Fibroblast of mammary gland (primary cell): ENCODE measurements around the gene CRYZ.

ENCODE experiments used
- DNase-seq: peaks from one replicate; pipeline ENCODE4 v3.0.0-alpha.2; 2010; ENCODE audit warnings: low read depth
- H3K4me3 ChIP-seq: 2 replicates; pipeline ENCODE4 v1.5.1; 2011; ENCODE audit warnings: low read depth, mild to moderate bottlenecking, low read length, moderate library complexity; ENCODE audit not compliant: control insufficient read depth
- TF ChIP-seq, protein P1 (sequence below): conservative IDR thresholded peaks from 2 replicates; pipeline ENCODE4 v1.5.1; 2011; ENCODE audit warnings: low read depth, low read length, inconsistent platforms; ENCODE audit not compliant: control insufficient read depth, insufficient read depth

The CRYZ gene

DNA sequence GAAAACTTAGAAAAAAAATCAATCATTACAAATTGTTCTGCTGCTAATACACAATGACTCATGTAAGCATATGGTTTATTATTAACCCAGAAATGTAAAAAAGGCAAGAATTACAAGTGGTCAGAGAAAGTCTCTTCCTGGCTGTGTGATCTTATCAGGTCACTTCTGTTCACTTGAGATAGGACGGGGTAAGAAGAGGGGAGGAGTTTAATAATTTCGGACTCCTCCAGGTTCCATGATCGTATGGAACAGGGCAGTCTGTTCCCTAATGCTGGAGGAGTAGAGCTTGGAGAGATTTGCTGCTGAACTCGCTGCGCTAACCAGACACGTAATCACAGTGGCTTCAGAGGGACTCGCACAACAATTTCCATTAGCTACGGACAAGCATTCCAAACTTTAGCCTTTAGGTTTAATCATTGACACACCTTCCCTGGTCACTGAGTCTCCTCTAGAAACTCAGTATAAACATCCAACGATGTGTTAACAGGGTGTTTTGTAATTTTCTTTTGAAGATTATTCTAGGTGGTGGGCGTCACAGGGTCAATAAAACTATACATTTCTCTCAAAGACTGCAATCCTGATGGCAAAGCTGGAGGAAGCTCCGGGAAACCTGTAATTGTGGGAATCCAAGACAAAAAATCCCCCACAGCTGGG is 1.3 kb downstream of the CRYZ start:
- DNase-seq, result peak; percentile 28
- H3K4me3 ChIP-seq, result peak overlapping the region; percentile 83
- TF ChIP-seq, protein P1, sequence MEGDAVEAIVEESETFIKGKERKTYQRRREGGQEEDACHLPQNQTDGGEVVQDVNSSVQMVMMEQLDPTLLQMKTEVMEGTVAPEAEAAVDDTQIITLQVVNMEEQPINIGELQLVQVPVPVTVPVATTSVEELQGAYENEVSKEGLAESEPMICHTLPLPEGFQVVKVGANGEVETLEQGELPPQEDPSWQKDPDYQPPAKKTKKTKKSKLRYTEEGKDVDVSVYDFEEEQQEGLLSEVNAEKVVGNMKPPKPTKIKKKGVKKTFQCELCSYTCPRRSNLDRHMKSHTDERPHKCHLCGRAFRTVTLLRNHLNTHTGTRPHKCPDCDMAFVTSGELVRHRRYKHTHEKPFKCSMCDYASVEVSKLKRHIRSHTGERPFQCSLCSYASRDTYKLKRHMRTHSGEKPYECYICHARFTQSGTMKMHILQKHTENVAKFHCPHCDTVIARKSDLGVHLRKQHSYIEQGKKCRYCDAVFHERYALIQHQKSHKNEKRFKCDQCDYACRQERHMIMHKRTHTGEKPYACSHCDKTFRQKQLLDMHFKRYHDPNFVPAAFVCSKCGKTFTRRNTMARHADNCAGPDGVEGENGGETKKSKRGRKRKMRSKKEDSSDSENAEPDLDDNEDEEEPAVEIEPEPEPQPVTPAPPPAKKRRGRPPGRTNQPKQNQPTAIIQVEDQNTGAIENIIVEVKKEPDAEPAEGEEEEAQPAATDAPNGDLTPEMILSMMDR, result no peak

DNA sequence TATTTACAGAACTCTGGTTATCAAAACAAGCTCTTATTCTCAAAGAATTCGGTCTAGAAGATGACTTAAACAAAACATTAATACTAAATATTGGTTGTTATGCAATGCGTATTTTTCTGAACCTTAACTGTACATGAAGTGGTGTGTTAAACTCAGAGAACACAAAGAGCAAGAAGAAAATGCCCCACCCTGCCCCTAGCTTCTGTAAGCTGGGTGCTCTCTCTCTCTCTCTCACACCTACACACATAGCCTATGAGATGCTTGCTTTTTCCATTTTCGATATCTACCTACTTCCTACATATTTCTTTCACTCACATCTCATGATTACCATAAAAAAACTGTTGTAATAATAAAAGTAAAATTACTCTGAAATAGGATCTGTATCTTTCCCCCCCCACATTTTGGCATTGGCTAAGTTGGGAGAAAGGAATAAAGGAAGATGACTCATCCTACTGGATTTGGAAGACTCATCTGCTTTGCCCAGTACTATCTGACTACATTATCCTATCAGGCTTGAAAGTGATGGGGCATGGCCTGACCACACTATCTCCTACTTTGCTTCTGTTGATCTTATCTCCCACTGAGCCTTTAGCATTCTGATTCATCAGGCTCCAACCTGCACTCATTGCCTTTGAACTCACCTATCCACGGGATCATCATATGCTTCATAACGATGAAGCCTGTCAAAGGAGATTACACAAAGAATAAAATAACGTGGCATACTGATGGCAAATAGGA is 2.9 kb downstream of the CRYZ start:
- peak; percentile 84 for DNase-seq
- no peak overlapping the region for H3K4me3 ChIP-seq
- TF ChIP-seq, protein P1, result no peak

DNA sequence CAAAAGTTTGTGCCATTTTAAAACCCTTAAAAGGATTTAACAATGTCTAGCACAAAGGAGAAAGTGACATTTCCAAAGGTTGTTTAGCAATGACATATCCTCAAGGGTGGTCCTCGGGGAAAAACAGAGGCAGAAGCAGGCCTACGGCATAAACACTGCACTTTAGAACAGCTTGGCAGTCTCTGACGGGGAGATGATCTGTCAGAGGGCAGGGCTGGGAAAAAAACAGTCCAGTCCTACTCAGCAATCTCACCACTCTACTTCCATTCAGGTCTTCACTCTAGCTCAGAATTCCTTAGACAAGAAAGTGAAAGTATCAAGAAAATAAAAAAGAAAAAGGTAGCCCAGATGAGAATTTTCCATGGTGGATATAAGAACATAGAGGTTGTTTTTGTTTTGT is 4.1 kb downstream of the CRYZ start:
- H3K4me3 ChIP-seq, result no peak overlapping the region
- DNase-seq, result peak; percentile 54
- TF ChIP-seq, protein P1, result no peak

DNA sequence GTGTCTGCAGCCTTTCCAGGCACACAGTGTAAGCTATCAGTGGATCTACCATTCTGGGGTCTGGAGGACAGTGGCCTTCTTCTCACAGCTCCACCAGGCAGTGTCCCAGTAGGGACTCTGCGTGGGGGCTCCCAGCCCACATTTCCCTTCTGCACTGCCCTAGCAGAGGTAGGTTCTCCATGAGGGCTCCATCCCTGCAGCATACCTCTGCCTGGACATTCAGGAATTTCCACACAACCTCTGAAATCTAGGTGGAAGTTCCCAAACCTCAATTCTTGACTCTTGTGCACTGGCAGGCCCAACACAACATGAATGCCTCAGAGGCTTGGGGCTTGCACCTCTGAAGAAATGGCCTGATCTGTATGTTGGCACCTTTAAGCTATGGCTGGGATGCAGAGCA is 6.8 kb downstream of the CRYZ start:
- TF ChIP-seq, protein P1, result no peak
- H3K4me3 ChIP-seq, result no peak overlapping the region
- DNase-seq, result no peak

DNA sequence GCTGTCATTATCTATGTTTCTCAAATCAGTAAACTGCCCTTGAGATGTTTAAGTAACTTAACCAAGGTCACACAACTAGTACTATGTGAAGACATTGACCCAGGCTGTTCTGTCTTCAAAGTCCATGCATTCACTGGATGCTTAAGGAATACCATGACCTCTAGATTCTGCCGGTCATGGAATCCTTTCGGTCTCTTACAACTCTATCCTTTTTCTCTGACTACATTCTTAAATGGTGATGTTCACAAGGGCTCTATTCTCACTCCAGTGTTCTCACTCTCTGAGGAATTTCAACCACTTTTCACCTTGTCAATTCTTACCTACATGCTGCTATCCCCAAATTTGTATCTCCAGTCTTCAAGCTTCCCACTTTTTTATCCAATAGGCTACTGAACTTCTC is 15.2 kb downstream of the CRYZ start:
- no peak overlapping the region for H3K4me3 ChIP-seq
- TF ChIP-seq, protein P1, result no peak
- DNase-seq, result no peak

DNA sequence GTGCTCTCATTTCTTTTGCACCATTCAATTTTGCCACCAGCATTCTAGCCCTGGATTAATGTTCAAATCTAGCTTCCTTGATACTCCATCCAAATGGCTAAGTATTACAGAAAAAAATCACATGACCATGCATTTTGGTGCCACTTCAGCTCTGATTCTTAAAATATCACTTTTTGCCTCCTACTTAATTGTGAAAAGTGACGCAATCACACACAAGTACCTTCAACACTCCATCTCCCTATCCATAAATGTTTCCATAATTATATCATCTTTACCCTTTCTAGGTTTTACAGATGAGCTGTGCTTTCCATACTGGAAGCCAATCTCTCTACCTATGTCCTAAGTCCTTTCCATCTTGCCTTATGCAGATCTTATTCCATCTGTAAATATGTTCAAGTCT is 16.0 kb downstream of the CRYZ start:
- DNase-seq, result no peak
- TF ChIP-seq, protein P1, result no peak
- H3K4me3 ChIP-seq, result no peak overlapping the region

DNA sequence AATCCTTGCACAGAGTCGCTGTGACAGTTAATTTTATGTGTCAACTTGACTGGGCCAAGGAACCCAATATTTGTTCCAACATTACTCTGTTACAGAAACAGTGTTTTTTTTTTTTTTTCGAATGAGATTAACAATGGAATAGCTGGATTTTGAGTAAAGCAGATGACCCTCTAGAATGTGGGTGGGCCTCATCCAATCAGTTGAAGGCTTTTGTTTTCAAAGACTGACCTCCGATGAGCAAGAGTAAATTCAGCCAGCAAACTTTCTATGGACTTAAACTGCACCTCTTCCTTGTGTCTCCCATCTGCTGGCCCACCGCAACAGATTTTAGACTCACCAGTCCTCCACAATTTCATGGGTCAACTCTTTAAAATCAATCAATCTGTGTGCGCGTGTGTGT is 17.0 kb downstream of the CRYZ start:
- TF ChIP-seq, protein P1, result no peak
- DNase-seq, result no peak
- no peak overlapping the region for H3K4me3 ChIP-seq
